Naive thymus-derived CD4-positive, alpha-beta T cell (primary cell): ENCODE measurements around the gene STX17. TPM values are rescaled to one million over a fixed set of nuclear protein-coding genes. Genes with fewer than 3 reads are reported as not detected.
A peak's percentile ranks its signal among the peaks of the same experiment; 100 is the strongest.

Experiments used
- ATAC-seq: fragments of 150-1000 bp; cut with Tn5 transposase; 2 replicates; pipeline ENCODE4 v1.10.0; 2021; ENCODE audit warnings: mild to moderate bottlenecking, moderate library complexity
- CTCF ChIA-PET: fragments of 350-600 bp; sonication (Branson Sonifier 250); formaldehyde crosslinking; loops from one replicate; lab custom pipeline; 2021; ENCODE audit warnings: antibody characterized with exemption; lab: Charles Lee
- POLR2A ChIA-PET: fragments of 350-600 bp; sonication (Branson Sonifier 250); formaldehyde crosslinking; loops from one replicate; lab custom pipeline; 2021; ENCODE audit warnings: antibody characterized with exemption, inconsistent platforms; lab: Charles Lee
- DNase-seq, 9 donors: peaks; one replicate each; pipeline versions ENCODE4 v3.0.0 to v3.0.0-alpha.2; 2020 to 2022; ENCODE audit warnings: mixed read lengths in 1 of 9
- H3K27ac ChIP-seq: one replicate; pipeline ENCODE4 v1.7.0; 2013; ENCODE audit warnings: mild to moderate bottlenecking, low read depth, low read length, moderate library complexity
- H3K27me3 ChIP-seq, 2 donors: one replicate each; pipeline ENCODE4 v1.7.0; 2013; ENCODE audit warnings: low read length in 2 of 2, mild to moderate bottlenecking in 2 of 2, moderate library complexity in 2 of 2; ENCODE audit not compliant: control insufficient read depth in 2 of 2, insufficient read depth in 2 of 2
- H3K36me3 ChIP-seq, 3 experiments: 1 replicate in 2 of 3; 2 replicates in 1 of 3; pipeline ENCODE4 v1.7.0; 2013; ENCODE audit warnings: low read length in 3 of 3, mild to moderate bottlenecking in 3 of 3, moderate library complexity in 1 of 3; ENCODE audit not compliant: insufficient read depth in 3 of 3, control insufficient read depth in 2 of 3
- H3K4me1 ChIP-seq, 2 donors: one replicate each; pipeline ENCODE4 v1.7.0; 2013; ENCODE audit warnings: low read length in 2 of 2, mild to moderate bottlenecking in 2 of 2, moderate library complexity in 1 of 2; ENCODE audit not compliant: control insufficient read depth in 2 of 2, insufficient read depth in 2 of 2
- H3K4me3 ChIP-seq: 2 replicates; pipeline ENCODE4 v1.7.0; 2013; ENCODE audit warnings: mild to moderate bottlenecking, low read length
- H3K9me3 ChIP-seq, 3 experiments: 1 replicate in 2 of 3; 2 replicates in 1 of 3; pipeline ENCODE4 v1.7.0; 2013; ENCODE audit warnings: low read length in 3 of 3; ENCODE audit not compliant: control insufficient read depth in 2 of 3
- H3K27ac Mint-ChIP-seq, 9 donors: one replicate each; pipeline ENCODE4 v1.8.0; 2020 to 2022; ENCODE audit warnings: mixed read lengths in 9 of 9, mild to moderate bottlenecking in 8 of 9, moderate library complexity in 5 of 9, inconsistent platforms in 2 of 9
- H3K27me3 Mint-ChIP-seq, 5 donors: one replicate each; pipeline ENCODE4 v1.8.0; 2021 to 2022; ENCODE audit warnings: mixed read lengths in 5 of 5, mild to moderate bottlenecking in 1 of 5
- H3K36me3 Mint-ChIP-seq, 5 donors: one replicate each; pipeline ENCODE4 v1.8.0; 2020 to 2022; ENCODE audit warnings: mixed read lengths in 5 of 5, mild to moderate bottlenecking in 3 of 5, inconsistent platforms in 1 of 5
- H3K4me1 Mint-ChIP-seq, 7 donors: one replicate each; pipeline ENCODE4 v1.8.0; 2020 to 2022; ENCODE audit warnings: mixed read lengths in 7 of 7, mild to moderate bottlenecking in 3 of 7, inconsistent platforms in 1 of 7
- H3K4me3 Mint-ChIP-seq, 10 donors: one replicate each; pipeline ENCODE4 v1.8.0; 2020 to 2022; ENCODE audit warnings: mild to moderate bottlenecking in 10 of 10, mixed read lengths in 10 of 10, moderate library complexity in 6 of 10, inconsistent platforms in 2 of 10
- H3K9me3 Mint-ChIP-seq, 11 donors: one replicate each; pipeline ENCODE4 v1.8.0; 2020 to 2022; ENCODE audit warnings: mixed read lengths in 11 of 11, mild to moderate bottlenecking in 4 of 11, inconsistent platforms in 1 of 11, moderate library complexity in 1 of 11
- intact Hi-C, 2 donors: fragments of 100-400 bp; cut with micrococcal nuclease; formaldehyde crosslinking; loops; one replicate each; pipeline ENCODE4 v1.15.1; 2023
- polyA plus RNA-seq, 2 donors: library from polyadenylated mRNA; unstranded; fragments of 300-500 nt; fragmentation: Illumina TruSeq; gene quantifications; one replicate each; pipeline ENCODE4 v1.2.3, GENCODE V29; 2021
- total RNA-seq, 6 experiments: library from RNA in 5 of 6; stranded (reverse) in 5 of 6; gene quantifications; 1 replicate in 5 of 6; 2 replicates in 1 of 6; pipeline ENCODE4 v1.2.3 and lab custom pipeline; 2021 to 2026

STX17 gene
- total and polyA plus RNA-seq, 7 experiments from 2014 or later = 33.7 to 63.2 (median 39.8) TPM

- no peak overlapping the region for H3K27ac Mint-ChIP-seq
- POLR2A ChIA-PET = no interaction called here
- DNase-seq (no peak), ATAC-seq (no peak)
- H3K9me3 Mint-ChIP-seq = peaks cover 0 to 25% (median 10%) of the 10 kb centered on the region in 11 donors
- peaks cover 4 to 6% of the 10 kb centered on the region in 2 donors for H3K4me1 ChIP-seq
- no peaks in the 10 kb centered on the region for H3K27me3 ChIP-seq
- no peak overlapping the region for H3K4me3 ChIP-seq
- H3K36me3 ChIP-seq = peaks cover 3 to 17% (median 4%) of the 10 kb centered on the region in 3 experiments
- peaks cover 21 to 46% (median 33%) of the 10 kb centered on the region in 7 donors for H3K4me1 Mint-ChIP-seq
- no peak overlapping the region for H3K27ac ChIP-seq
- no peaks in the 10 kb centered on the region for H3K9me3 ChIP-seq
- no peaks in the 10 kb centered on the region for H3K27me3 Mint-ChIP-seq
- intact Hi-C loops = no loop called here
- peaks cover 20 to 74% (median 71%) of the 10 kb centered on the region in 5 donors for H3K36me3 Mint-ChIP-seq
- CTCF ChIA-PET = no interaction called here
- H3K4me3 Mint-ChIP-seq = no peak overlapping the region
These were observed 19.1 kb downstream of the STX17 start for GRCh38 chr9:99925541-99925940.

DNA sequence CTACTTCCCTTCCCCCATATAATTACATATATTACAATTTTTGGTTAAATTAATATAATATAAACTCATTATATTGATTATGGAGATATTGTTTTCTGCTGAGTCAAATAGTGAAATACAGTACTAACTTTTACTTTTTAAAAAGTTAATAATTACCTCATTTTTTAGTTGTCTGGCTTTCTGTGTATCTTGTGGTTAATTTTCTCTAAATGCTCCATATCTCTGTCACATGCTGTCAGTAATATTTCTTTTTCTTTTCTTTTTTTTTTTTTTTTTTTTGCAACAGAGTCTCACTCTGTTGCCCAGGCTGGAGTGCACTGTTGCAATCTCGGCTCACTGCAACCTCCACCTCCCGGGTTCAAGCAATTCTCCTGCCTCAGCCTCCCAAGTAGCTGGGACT, 23.2 kb downstream of the STX17 start:
- Mint-ChIP-seq H3K4me3 (no peak overlapping the region), H3K4me1 (peaks cover 0 to 37% (median 31%) of the 10 kb centered on the region in 7 donors), H3K27ac (no peak overlapping the region), H3K36me3 (peaks cover 14 to 59% (median 48%) of the 10 kb centered on the region in 5 donors), H3K9me3 (peaks cover 0 to 21% (median 6%) of the 10 kb centered on the region in 11 donors), H3K27me3 (no peaks in the 10 kb centered on the region)
- Histone ChIP-seq H3K4me1 (no peaks in the 10 kb centered on the region), H3K9me3 (no peaks in the 10 kb centered on the region), H3K4me3 (no peak overlapping the region), H3K27ac (no peak overlapping the region), H3K27me3 (no peaks in the 10 kb centered on the region), H3K36me3 (no peaks in the 10 kb centered on the region)
- CTCF ChIA-PET = no interaction called here
- DNase-seq = no peak
- intact Hi-C loops = no loop called here
- ATAC-seq = no peak
- POLR2A ChIA-PET = no interaction called here

DNA sequence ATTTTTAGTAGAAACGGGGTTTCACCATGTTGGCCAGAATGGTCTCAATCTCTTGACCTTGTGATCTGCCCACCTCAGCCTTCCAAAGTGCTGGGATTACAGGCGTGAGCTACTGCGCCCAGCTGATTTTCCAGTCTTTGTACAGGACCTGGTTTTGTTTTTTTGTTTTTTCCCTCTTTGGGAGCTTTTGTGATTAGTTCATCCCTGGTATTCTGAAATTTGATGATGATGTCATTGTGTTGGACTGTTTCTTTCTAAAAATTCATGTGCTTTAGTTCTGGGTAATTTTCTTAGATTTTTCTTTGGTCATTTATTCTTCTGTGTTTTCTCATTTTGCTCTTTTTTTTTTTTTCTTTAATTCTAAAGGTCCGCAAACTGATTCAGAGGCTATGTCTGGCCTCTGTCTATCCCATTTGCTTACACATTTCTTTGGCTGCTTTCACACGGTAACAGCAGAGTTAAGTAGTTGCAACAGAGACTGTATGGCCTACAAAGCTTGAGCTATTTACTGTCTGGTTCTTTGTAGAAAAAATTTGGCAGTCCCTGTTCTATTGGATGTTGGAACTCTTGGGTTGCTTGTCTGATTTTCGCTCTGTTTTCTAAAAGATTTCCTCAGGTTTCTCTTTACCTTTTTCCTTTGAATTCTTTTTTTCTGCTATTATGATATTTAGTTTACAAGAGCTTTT, 24.8 kb downstream of the STX17 start:
- H3K27me3 ChIP-seq = no peaks in the 10 kb centered on the region
- Mint-ChIP-seq H3K9me3 (peaks cover 0 to 18% (median 6%) of the 10 kb centered on the region in 11 donors), H3K36me3 (peaks cover 18 to 51% (median 38%) of the 10 kb centered on the region in 5 donors), H3K4me1 (peaks cover 0 to 43% (median 39%) of the 10 kb centered on the region in 7 donors), H3K27ac (peak overlapping the region in 1 of 9 donors; percentile 40), H3K27me3 (no peaks in the 10 kb centered on the region), H3K4me3 (peak overlapping the region in 1 of 10 donors; percentile 27)
- no peak overlapping the region for H3K4me3 ChIP-seq
- DNase-seq (no peak), ATAC-seq (no peak)
- POLR2A ChIA-PET = interaction anchor here (1.8 kb wide), 1 partner anchor 24 kb away, joined by 5 read pairs; no protein-coding TSS in a partner anchor
- CTCF ChIA-PET = interaction anchor here (0.7 kb wide), 1 partner anchor 27 kb away, joined by 3 read pairs; no protein-coding TSS in a partner anchor
- no peaks in the 10 kb centered on the region for H3K36me3 ChIP-seq
- no peaks in the 10 kb centered on the region for H3K4me1 ChIP-seq
- H3K9me3 ChIP-seq = no peaks in the 10 kb centered on the region
- no peak overlapping the region for H3K27ac ChIP-seq
- intact Hi-C loops = no loop called here

DNA sequence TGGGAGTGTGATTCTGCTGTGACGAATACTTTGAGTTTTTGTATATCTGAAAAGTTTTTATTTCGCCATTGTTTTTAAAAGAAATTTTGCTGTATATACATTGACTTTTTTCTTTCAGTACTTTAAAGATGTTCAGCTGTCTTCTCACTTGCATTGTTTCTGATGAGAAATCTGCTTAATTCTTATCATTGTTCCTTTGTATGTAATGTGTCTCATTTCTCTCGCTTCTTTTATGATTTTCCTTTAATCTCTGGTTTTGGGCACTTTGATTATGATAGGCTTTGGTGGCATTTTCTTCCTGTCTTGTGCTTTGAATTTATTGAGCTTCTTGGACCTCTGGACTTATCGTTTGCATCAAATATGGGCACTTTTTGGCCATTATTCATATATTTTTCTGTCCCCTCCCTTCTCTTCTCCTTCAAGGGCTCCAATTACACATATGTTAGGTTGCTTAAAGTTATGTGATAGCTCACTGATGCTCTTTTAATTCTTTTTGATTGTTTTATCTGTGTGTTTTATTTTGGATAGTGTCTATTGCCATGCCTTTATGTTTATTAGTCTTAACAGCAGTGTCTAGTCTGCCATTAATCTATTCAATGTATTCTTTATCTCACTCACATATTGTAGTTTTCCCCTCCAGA, 30.6 kb downstream of the STX17 start:
- no peaks in the 10 kb centered on the region for H3K27me3 ChIP-seq
- no peaks in the 10 kb centered on the region for H3K9me3 ChIP-seq
- intact Hi-C loops = no loop called here
- DNase-seq = no peak
- ChIA-PET CTCF (interaction anchor here (0.7 kb wide), 1 partner anchor 1156 kb away, joined by 3 read pairs; no protein-coding TSS in a partner anchor), POLR2A (no interaction called here)
- Mint-ChIP-seq H3K27me3 (no peaks in the 10 kb centered on the region), H3K4me1 (peaks cover 0 to 59% (median 45%) of the 10 kb centered on the region in 7 donors), H3K9me3 (peaks cover 4 to 30% (median 11%) of the 10 kb centered on the region in 11 donors), H3K27ac (peak overlapping the region in 1 of 9 donors; percentile 18), H3K4me3 (peak overlapping the region in 1 of 10 donors; percentile 11), H3K36me3 (peaks cover 9 to 56% (median 42%) of the 10 kb centered on the region in 5 donors)
- ATAC-seq = no peak
- H3K36me3 ChIP-seq = peaks cover 0 to 4% (median 0%) of the 10 kb centered on the region in 3 experiments
- H3K27ac ChIP-seq = no peak overlapping the region
- H3K4me3 ChIP-seq = no peak overlapping the region
- no peaks in the 10 kb centered on the region for H3K4me1 ChIP-seq

DNA sequence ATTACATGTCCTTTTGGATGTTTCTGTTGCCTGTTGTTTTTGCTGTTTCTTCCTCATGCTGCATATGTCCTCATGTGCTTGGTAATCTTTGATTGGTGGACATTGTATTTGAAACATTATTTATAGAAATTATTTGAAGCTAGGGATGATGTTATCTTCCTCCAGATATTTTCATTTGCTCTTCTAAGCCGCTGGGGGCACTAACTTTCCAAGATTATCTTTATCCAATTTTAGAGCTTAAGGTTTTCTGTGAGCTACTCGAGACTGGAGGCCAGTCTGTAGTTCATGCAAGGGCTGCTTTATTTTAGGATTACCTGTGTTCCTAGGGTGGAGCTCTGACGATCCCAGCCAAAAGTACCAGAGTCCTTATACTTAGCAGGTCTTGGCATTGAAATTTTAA, 40.9 kb downstream of the STX17 start:
- Mint-ChIP-seq H3K4me1 (peaks cover 0 to 32% (median 25%) of the 10 kb centered on the region in 7 donors), H3K27me3 (no peaks in the 10 kb centered on the region)
- no peak for ATAC-seq

DNA sequence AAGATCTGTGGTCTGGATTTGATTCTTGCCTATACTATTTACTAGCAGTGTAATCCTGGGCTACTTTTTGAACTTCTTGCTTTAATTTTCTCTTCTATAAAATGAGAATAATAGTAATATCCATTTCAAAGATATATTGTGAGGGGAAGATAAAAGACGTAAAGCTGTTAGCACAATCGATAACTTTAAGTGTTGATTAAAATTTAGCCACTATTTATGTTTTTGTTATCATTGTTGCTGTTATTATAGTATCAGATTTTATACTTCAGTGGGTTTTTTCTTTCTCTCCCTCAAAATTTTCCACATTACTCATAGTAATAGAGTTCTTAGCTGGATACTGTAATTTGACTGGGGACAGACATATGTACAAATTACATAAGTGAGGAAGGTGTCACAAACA, 42.0 kb downstream of the STX17 start:
- Histone ChIP-seq H3K27me3 (no peaks in the 10 kb centered on the region), H3K27ac (no peak overlapping the region), H3K4me1 (no peaks in the 10 kb centered on the region), H3K36me3 (peaks cover 0 to 9% (median 0%) of the 10 kb centered on the region in 3 experiments), H3K4me3 (no peak overlapping the region), H3K9me3 (no peaks in the 10 kb centered on the region)
- intact Hi-C loops = loop anchor here in 1 of 2 donors (5.0 kb wide), 1 partner anchor 41 kb away; the partner anchor contains the start of gene STX17
- Mint-ChIP-seq H3K4me3 (no peak overlapping the region), H3K4me1 (peaks cover 0 to 30% (median 26%) of the 10 kb centered on the region in 7 donors), H3K27ac (no peak overlapping the region), H3K27me3 (no peaks in the 10 kb centered on the region), H3K9me3 (peaks cover 0 to 4% (median 0%) of the 10 kb centered on the region in 11 donors), H3K36me3 (peaks cover 0 to 42% (median 25%) of the 10 kb centered on the region in 5 donors)
- ChIA-PET CTCF (interaction anchor here (0.6 kb wide), 1 partner anchor 71 kb away, joined by 3 read pairs; no protein-coding TSS in a partner anchor), POLR2A (no interaction called here)
- no peak for ATAC-seq
- no peak for DNase-seq

More for the DNA sequence above, 40.9 kb downstream of the STX17 start:
- H3K9me3 Mint-ChIP-seq = peaks cover 0 to 4% (median 0%) of the 10 kb centered on the region in 11 donors
- H3K4me3 Mint-ChIP-seq = no peak overlapping the region
- peak overlapping the region in 2 of 9 donors; percentile 21 to 49 for H3K27ac Mint-ChIP-seq
- peaks cover 0 to 44% (median 32%) of the 10 kb centered on the region in 5 donors for H3K36me3 Mint-ChIP-seq
- no peaks in the 10 kb centered on the region for H3K27me3 ChIP-seq
- CTCF ChIA-PET = interaction anchor here (0.8 kb wide), 1 partner anchor 269 kb away, joined by 6 read pairs; no protein-coding TSS in a partner anchor
- H3K36me3 ChIP-seq = peaks cover 0 to 9% (median 0%) of the 10 kb centered on the region in 3 experiments
- intact Hi-C loops = loop anchor here in 1 of 2 donors (5.0 kb wide), 1 partner anchor 40 kb away; the partner anchor contains the start of gene STX17
- H3K9me3 ChIP-seq = no peaks in the 10 kb centered on the region
- POLR2A ChIA-PET = interaction anchor here (0.7 to 1.2 kb wide), 2 partner anchors 33 to 41 kb away, joined by 3 read pairs; partner anchors contain the start of gene STX17
- no peak for DNase-seq
- no peaks in the 10 kb centered on the region for H3K4me1 ChIP-seq
- no peak overlapping the region for H3K27ac ChIP-seq
- H3K4me3 ChIP-seq = no peak overlapping the region
